SK-N-MC (cell line): ENCODE data around the gene MCM9.

ENCODE experiments used
- EZH2 ChIP-seq: fragments of 200-600 bp; sonication (generic); IDR thresholded peaks from one replicate; pipeline ENCODE4 v1.6.1; 2017; ENCODE audit warnings: antibody characterized with exemption
- POLR2AphosphoS5 ChIP-seq: IDR thresholded peaks from 2 replicates; pipeline ENCODE4 v1.6.1; 2012; ENCODE audit warnings: mild to moderate bottlenecking, low read depth, low read length, borderline replicate concordance

- TF ChIP-seq EZH2 (no peak), POLR2AphosphoS5 (no peak)
Measured at GRCh38 chr6:118905851-118906250, 29.1 kb downstream of the MCM9 start.
